GM12878 (cell line): ENCODE results near the gene LURAP1L. TPM values are rescaled to one million over a fixed set of nuclear protein-coding genes. Genes with fewer than 3 reads are reported as not detected.

ENCODE experiments used
- ATAC-seq: fragments of 200-7000 bp; cut with Tn5 transposase; 3 replicates; pipeline ENCODE4 v1.9.1; 2020; ENCODE audit warnings: mild to moderate bottlenecking, moderate library complexity
- BruUV-seq: library from RNA; stranded (reverse); fragments of 400-500 nt; replicated peaks from 2 replicates; lab custom pipeline; 2021; lab: Mats Ljungman, UMichigan
- CTCF ChIA-PET: fragments of 300-600 bp; sonication (Branson Sonifier 250); formaldehyde crosslinking; extraction: SDS; loops from one replicate; lab custom pipeline; 2021; ENCODE audit warnings: inconsistent platforms; lab: Yijun Ruan, JAX
- POLR2A ChIA-PET: fragments of 350-600 bp; formaldehyde crosslinking; extraction: SDS; loops from one replicate; lab custom pipeline; 2021; ENCODE audit warnings: inconsistent platforms; lab: Charles Lee
- RAD21 ChIA-PET: fragments of 300-600 bp; sonication (Branson Sonifier 250); formaldehyde crosslinking; loops from one replicate; lab custom pipeline; 2023; ENCODE audit warnings: antibody characterized with exemption; ENCODE audit not compliant: unreplicated experiment; lab: Charles Lee
- SMC1A ChIA-PET: fragments of 300-600 bp; sonication (Branson Sonifier 250); formaldehyde crosslinking; loops from one replicate; lab custom pipeline; 2023; ENCODE audit not compliant: unreplicated experiment, uncharacterized antibody; lab: Charles Lee
- DNase-seq: peaks from one replicate; pipeline ENCODE4 v3.0.0-alpha.2; 2011; ENCODE audit warnings: low read depth, low spot score
- FAIRE-seq: peaks from 3 replicates; lab custom pipeline; 2011; peaks lifted over from hg19 to GRCh38; lab: Jason Lieb, UNC
- H2AFZ ChIP-seq: 2 replicates; pipeline ENCODE4 v1.6.0; 2011; ENCODE audit warnings: low read depth, low read length, control low read depth; ENCODE audit not compliant: control insufficient read depth
- H3K27ac ChIP-seq: 2 replicates; pipeline ENCODE4 v1.5.1; 2011; ENCODE audit warnings: control low read depth; ENCODE audit not compliant: control insufficient read depth, insufficient read depth
- H3K27me3 ChIP-seq, 2 experiments: replicated peaks in 1 of 2; 2 replicates each; pipeline versions ENCODE4 v1.6.0 to v1.6.1; 2011; ENCODE audit warnings: low read length in 1 of 2; ENCODE audit not compliant: control insufficient read depth in 2 of 2, insufficient read depth in 2 of 2
- H3K36me3 ChIP-seq, 2 experiments: 2 replicates each; pipeline ENCODE4 v1.5.1; 2011; ENCODE audit warnings: low read length in 1 of 2; ENCODE audit not compliant: control insufficient read depth in 2 of 2, insufficient read depth in 2 of 2
- H3K4me1 ChIP-seq: 2 replicates; pipeline ENCODE4 v1.6.1; 2011; ENCODE audit warnings: mild to moderate bottlenecking, low read length, moderate library complexity, mixed read lengths; ENCODE audit not compliant: control insufficient read depth, insufficient read depth
- H3K4me2 ChIP-seq: 2 replicates; pipeline ENCODE4 v1.6.0; 2011; ENCODE audit warnings: control low read depth; ENCODE audit not compliant: control insufficient read depth, insufficient read depth
- H3K4me3 ChIP-seq: fragments of 200-600 bp; sonication (generic); 2 replicates; pipeline ENCODE4 v1.5.1; 2016
- H3K79me2 ChIP-seq: 2 replicates; pipeline ENCODE4 v1.6.0; 2011; ENCODE audit warnings: low read length; ENCODE audit not compliant: control insufficient read depth, insufficient read depth
- H3K9ac ChIP-seq: 2 replicates; pipeline ENCODE4 v1.8.0; 2011; ENCODE audit warnings: low read length, control low read depth, mixed read lengths; ENCODE audit not compliant: control insufficient read depth, insufficient read depth
- H3K9me3 ChIP-seq: replicated peaks from 3 replicates; pipeline ENCODE4 v1.5.1; 2011; ENCODE audit warnings: mild to moderate bottlenecking, low read length; ENCODE audit not compliant: control insufficient read depth, insufficient read depth
- H4K20me1 ChIP-seq: 2 replicates; pipeline ENCODE4 v1.6.0; 2011; ENCODE audit not compliant: control insufficient read depth, insufficient read depth
- ATF7 ChIP-seq: fragments of 450-650 bp; IDR thresholded peaks from 2 replicates; pipeline ENCODE4 v1.6.1; 2016; ENCODE audit warnings: low read depth, mild to moderate bottlenecking
- E2F8 ChIP-seq: fragments of 450-650 bp; IDR thresholded peaks from 2 replicates; pipeline ENCODE4 v1.6.1; 2018; ENCODE audit warnings: mild to moderate bottlenecking, low read depth, moderate library complexity; ENCODE audit not compliant: partially characterized antibody
- HDAC6 ChIP-seq: fragments of 200-600 bp; sonication (generic); IDR thresholded peaks from one replicate; pipeline ENCODE4 v1.8.0; 2017; ENCODE audit warnings: antibody characterized with exemption; ENCODE audit not compliant: unreplicated experiment
- IKZF1 ChIP-seq: fragments of 450-650 bp; conservative IDR thresholded peaks from 2 replicates; pipeline ENCODE4 v1.6.1; 2017; ENCODE audit warnings: antibody characterized with exemption, mild to moderate bottlenecking
- IRF4 ChIP-seq: IDR thresholded peaks from 2 replicates; pipeline ENCODE4 v1.6.1; 2011; ENCODE audit warnings: low read depth, low read length
- KLF5 ChIP-seq: fragments of 450-650 bp; IDR thresholded peaks from 2 replicates; pipeline ENCODE4 v1.6.1; 2014; ENCODE audit warnings: mild to moderate bottlenecking; ENCODE audit not compliant: partially characterized antibody
- NR2C1 ChIP-seq: fragments of 450-650 bp; IDR thresholded peaks from 2 replicates; pipeline ENCODE4 v1.6.1; 2017; ENCODE audit warnings: antibody characterized with exemption, mild to moderate bottlenecking, moderate library complexity
- NR2C2 ChIP-seq: IDR thresholded peaks from 2 replicates; pipeline ENCODE4 v1.6.1; 2011; ENCODE audit warnings: borderline replicate concordance, low read depth; ENCODE audit not compliant: control insufficient read depth, insufficient read length
- SPI1 ChIP-seq: IDR thresholded peaks from 2 replicates; pipeline ENCODE4 v1.6.1; 2011; ENCODE audit warnings: low read depth, mild to moderate bottlenecking, low read length, moderate library complexity, borderline replicate concordance; ENCODE audit not compliant: insufficient read depth
- STAT3 ChIP-seq: IDR thresholded peaks from 2 replicates; pipeline ENCODE4 v1.6.1; 2011; ENCODE audit warnings: low read depth, low read length, improper control_type of control experiment
- SUZ12 ChIP-seq: fragments of 200-600 bp; sonication (generic); IDR thresholded peaks from one replicate; pipeline ENCODE4 v1.6.1; 2018; ENCODE audit warnings: antibody characterized with exemption, mild to moderate bottlenecking; ENCODE audit not compliant: unreplicated experiment
- YBX1 ChIP-seq: fragments of 450-650 bp; IDR thresholded peaks from 2 replicates; pipeline ENCODE4 v1.6.1; 2016; ENCODE audit warnings: antibody characterized with exemption
- in situ Hi-C: fragments of 300-500 bp; cut with MboI; formaldehyde crosslinking; loops from 9 replicates; pipeline ENCODE4 v1.14.3; 2018; ENCODE audit warnings: mixed read lengths
- intact Hi-C: fragments of 100-400 bp; cut with micrococcal nuclease; formaldehyde crosslinking; loops from one replicate; pipeline ENCODE4 v1.14.2; 2022; ENCODE audit not compliant: unreplicated experiment
- polyA plus RNA-seq, 11 experiments: library from polyadenylated mRNA; depleted of rRNA in 4 of 11; unstranded in 6 of 11; stranded (reverse) in 5 of 11; fragments of >200 nt; fragmentation: Nextera tagmentation in 4 of 11; fragmentation: Illumina TruSeq in 1 of 11; extraction: Ambion mirVana in 4 of 11; extraction: Trizol in 1 of 11; gene quantifications; 1 replicate in 1 of 11; 2 replicates in 10 of 11; pipeline versions ENCODE4 v1.2.1 to v1.2.3, GENCODE V29; 2011 to 2016; ENCODE audit warnings: inconsistent platforms in 2 of 11, missing spikeins in 2 of 11, low read depth in 1 of 11
- total RNA-seq, 4 experiments: library from RNA; depleted of rRNA in 3 of 4; stranded (reverse); fragments of >200 nt in 3 of 4; fragmentation: Illumina TruSeq in 1 of 4; extraction: Trizol in 1 of 4; gene quantifications; 2 replicates each; pipeline versions ENCODE4 v1.2.1 to v1.2.3, GENCODE V29; 2013 to 2021

LURAP1L gene
- total and polyA plus RNA-seq, 10 of the 15 experiments (the other 5 are each of a cell fraction or from before 2014, with no cell fraction given) = 0.19 to 3.7 (median 0.69) TPM

DNA sequence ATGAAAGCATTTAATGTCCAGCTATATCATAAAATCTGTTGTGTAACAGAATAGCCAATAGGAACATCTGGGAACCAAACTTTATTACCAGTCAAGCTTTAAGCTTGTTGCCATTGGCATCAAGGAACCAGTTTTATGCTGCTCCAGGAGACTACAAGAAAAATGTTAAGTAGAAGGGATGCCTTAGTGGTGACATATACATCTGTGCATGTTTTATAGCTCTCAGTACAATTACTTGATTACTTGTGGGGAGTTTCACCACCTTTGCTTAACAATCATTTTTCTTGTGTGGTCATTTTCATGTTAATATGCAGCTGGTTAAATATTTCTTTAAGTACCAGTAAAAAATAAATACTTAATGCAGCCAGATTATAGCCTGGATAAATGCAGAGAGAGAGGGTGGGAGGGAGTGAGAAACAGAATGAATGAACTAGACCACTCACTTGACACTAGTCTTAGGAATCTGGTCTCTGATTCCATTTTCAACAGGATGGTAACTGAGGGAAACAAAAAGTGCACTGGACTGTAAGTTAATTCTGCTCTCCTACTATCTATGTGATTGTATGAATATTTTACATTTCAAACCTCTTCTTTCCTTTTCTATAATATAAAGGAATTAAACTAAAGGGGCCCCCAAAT lies 35.7 kb upstream of the LURAP1L start:
- no peaks in the 10 kb centered on the region for H3K27me3 ChIP-seq
- H3K4me2 ChIP-seq = no peak overlapping the region
- H3K9ac ChIP-seq = no peak overlapping the region
- DNase-seq (no peak), ATAC-seq (no peak), FAIRE-seq (no peak)
- H3K79me2 ChIP-seq = no peaks in the 10 kb centered on the region
- ChIA-PET RAD21 (no interaction called here), CTCF (interaction anchor here (3.5 kb wide), 1 partner anchor 15 kb away, joined by 10 read pairs; no protein-coding TSS in a partner anchor), SMC1A (interaction anchor here (2.5 kb wide), 1 partner anchor 10 kb away, joined by 14 read pairs; no protein-coding TSS in a partner anchor), POLR2A (no interaction called here)
- intact Hi-C loops (loop anchor here (5.0 kb wide), 1 partner anchor 33 kb away; no protein-coding TSS in a partner anchor), in situ Hi-C loops (no loop called here)
- no peaks in the 10 kb centered on the region for H3K4me1 ChIP-seq
- H4K20me1 ChIP-seq = no peaks in the 10 kb centered on the region
- H3K36me3 ChIP-seq = no peaks in the 10 kb centered on the region
- no peak overlapping the region for H3K4me3 ChIP-seq
- TF ChIP-seq SUZ12 (no peak), ATF7 (no peak), KLF5 (no peak), NR2C2 (no peak), E2F8 (no peak), YBX1 (no peak), IKZF1 (no peak), STAT3 (no peak), NR2C1 (no peak), IRF4 (no peak), SPI1 (no peak), HDAC6 (no peak)
- no peak overlapping the region for H2AFZ ChIP-seq
- H3K27ac ChIP-seq = no peak overlapping the region
- BruUV-seq = no TSS peak
- H3K9me3 ChIP-seq = no peaks in the 10 kb centered on the region; the same call in 2 of the 3 replicates
